ENCODE measurements around the gene RFX2. TPM values are rescaled to one million over a fixed set of nuclear protein-coding genes. Genes with fewer than 3 reads are reported as not detected.
"Not testable (repeated sequence)": the region's sequence is repeated elsewhere in the genome, so short reads cannot be mapped to it uniquely, and the experiment has no call there.

The RFX2 gene
- total and polyA plus RNA-seq, 12 donors, result 2.3 to 10.4 (median 4.6) TPM

GRCh38 chr19:6076675-6077463 is 33.4 kb downstream of the RFX2 start:
- Histone ChIP-seq H3K9me3 (replicated peaks in 1 of 3) (no peaks in the 10 kb centered on the region), H3K4me1 (replicated peaks in 1 of 2) (peaks cover 5 to 10% of the 10 kb centered on the region in 2 donors), H3K27ac (peak overlapping the region in 2 of 5 donors; percentile 19 to 80), H3K36me3 (replicated peaks in 1 of 2) (no peaks in the 10 kb centered on the region), H3K27me3 (no peaks in the 10 kb centered on the region), H3K4me3 (no peak overlapping the region)
- intact Hi-C loops (cut with DNase I), result no loop called here
- peak in 5 of 7 donors; percentile 49 to 74 (median 69) for DNase-seq
- TF ChIP-seq POLR2A (IDR thresholded peaks at IDR 0.05), result no peak
- TF ChIP-seq CTCF (IDR thresholded peaks at IDR 0.05), result no peak
- 42 to 52% (median 47%) methylated on average over 13 of the region's 13 CpGs for whole genome bisulfite sequencing, 4 donors

- Histone ChIP-seq H3K36me3 (replicated peaks in 1 of 2) (no peaks in the 10 kb centered on the region), H3K27me3 (no peaks in the 10 kb centered on the region), H3K4me3 (no peak overlapping the region), H3K27ac (peak overlapping the region in 2 of 5 donors; percentile 19 to 80), H3K4me1 (replicated peaks in 1 of 2) (peaks cover 5 to 10% of the 10 kb centered on the region in 2 donors), H3K9me3 (replicated peaks in 1 of 3) (no peaks in the 10 kb centered on the region)
- whole genome bisulfite sequencing, 4 donors, result 86 to 94% (median 90%) methylated on average over 7 of the region's 7 CpGs
- peak in 1 of 7 donors; percentile 3 for DNase-seq
- intact Hi-C loops (cut with DNase I), result no loop called here
- TF ChIP-seq POLR2A (IDR thresholded peaks at IDR 0.05) (no peak), CTCF (IDR thresholded peaks at IDR 0.05) (no peak)
Observed at GRCh38 chr19:6076291-6076665, 34.0 kb downstream of the RFX2 start.

- H3K27ac ChIP-seq, result no peak overlapping the region
- no peak overlapping the region for H3K4me3 ChIP-seq
- H3K9me3 ChIP-seq (replicated peaks in 1 of 3), result no peaks in the 10 kb centered on the region
- no peaks in the 10 kb centered on the region for H3K27me3 ChIP-seq
- TF ChIP-seq CTCF (IDR thresholded peaks at IDR 0.05) (no peak), POLR2A (IDR thresholded peaks at IDR 0.05) (no peak)
- DNase-seq, result peak in 2 of 7 donors; percentile 12 to 23
- 77 to 93% (median 87%) methylated on average over 7 of the region's 7 CpGs for WGBS, 4 donors
- intact Hi-C loops (cut with DNase I), result no loop called here
- H3K36me3 ChIP-seq (replicated peaks in 1 of 2), result no peaks in the 10 kb centered on the region
- H3K4me1 ChIP-seq (replicated peaks in 1 of 2), result peaks cover 5 to 10% of the 10 kb centered on the region in 2 donors
Observed at GRCh38 chr19:6074709-6075403, 35.4 kb downstream of the RFX2 start.

- no peak for TF ChIP-seq POLR2A (IDR thresholded peaks at IDR 0.05)
- TF ChIP-seq CTCF (IDR thresholded peaks at IDR 0.05), result no peak
- whole genome bisulfite sequencing, 4 donors, result 83 to 93% (median 92%) methylated on average over 12 to 17 of the region's 17 CpGs
- H3K4me3 ChIP-seq, result no peak overlapping the region
- no peaks in the 10 kb centered on the region for H3K27me3 ChIP-seq
- H3K36me3 ChIP-seq (replicated peaks in 1 of 2), result no peaks in the 10 kb centered on the region
- H3K4me1 ChIP-seq (replicated peaks in 1 of 2), result peaks cover 5 to 10% of the 10 kb centered on the region in 2 donors
- peak in 2 of 7 donors; percentile 13 to 40 for DNase-seq
- no peaks in the 10 kb centered on the region for H3K9me3 ChIP-seq (replicated peaks in 1 of 3)
- intact Hi-C loops (cut with DNase I), result no loop called here
- H3K27ac ChIP-seq, result no peak overlapping the region
Observed at GRCh38 chr19:6073858-6074708, 36.2 kb downstream of the RFX2 start.

- intact Hi-C loops (cut with DNase I); H3K36me3 ChIP-seq (replicated peaks in 1 of 2); H3K27ac ChIP-seq; H3K4me3 ChIP-seq; H3K9me3 ChIP-seq (replicated peaks in 1 of 3); H3K4me1 ChIP-seq (replicated peaks in 1 of 2); H3K27me3 ChIP-seq: not testable (repeated sequence)
- WGBS, 4 donors, result 93 to 97% (median 95%) methylated on average over 8 to 10 of the region's 10 CpGs
- DNase-seq, result peak in 1 of 7 donors; percentile 2
Observed at GRCh38 chr19:6073233-6073632, 37.1 kb downstream of the RFX2 start.
